Measurements from ENCODE around the gene PEX10.
"Not testable (repeated sequence)": the region's sequence is repeated elsewhere in the genome, so short reads cannot be mapped to it uniquely, and the experiment has no call there.

The PEX10 gene

DNA sequence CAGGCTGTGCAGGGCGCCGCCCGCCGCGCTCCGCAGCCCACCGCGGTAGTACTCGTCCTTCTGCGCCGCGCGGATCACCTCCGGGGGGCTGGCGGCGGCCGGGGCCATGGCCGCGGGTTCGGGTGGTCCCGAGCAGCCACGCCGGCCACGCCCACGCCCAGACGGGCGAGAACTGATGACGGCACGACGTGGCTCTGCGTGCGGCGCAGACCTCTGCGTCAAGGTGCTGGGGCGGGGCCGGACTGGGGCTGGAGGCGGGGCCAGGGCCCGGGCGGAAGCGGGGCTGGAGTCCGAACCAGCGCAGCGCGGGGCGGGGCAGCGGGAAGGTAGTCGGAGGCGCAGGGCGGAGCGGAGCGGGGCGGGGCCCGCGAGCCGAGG is at the start of gene PEX10:
TSS of gene PEX10 (minus strand) at position 170 of the 378 bp plus-strand sequence. CDS start at position 108, 62 bp downstream.
- peak; percentile 99 for DNase-seq

DNA sequence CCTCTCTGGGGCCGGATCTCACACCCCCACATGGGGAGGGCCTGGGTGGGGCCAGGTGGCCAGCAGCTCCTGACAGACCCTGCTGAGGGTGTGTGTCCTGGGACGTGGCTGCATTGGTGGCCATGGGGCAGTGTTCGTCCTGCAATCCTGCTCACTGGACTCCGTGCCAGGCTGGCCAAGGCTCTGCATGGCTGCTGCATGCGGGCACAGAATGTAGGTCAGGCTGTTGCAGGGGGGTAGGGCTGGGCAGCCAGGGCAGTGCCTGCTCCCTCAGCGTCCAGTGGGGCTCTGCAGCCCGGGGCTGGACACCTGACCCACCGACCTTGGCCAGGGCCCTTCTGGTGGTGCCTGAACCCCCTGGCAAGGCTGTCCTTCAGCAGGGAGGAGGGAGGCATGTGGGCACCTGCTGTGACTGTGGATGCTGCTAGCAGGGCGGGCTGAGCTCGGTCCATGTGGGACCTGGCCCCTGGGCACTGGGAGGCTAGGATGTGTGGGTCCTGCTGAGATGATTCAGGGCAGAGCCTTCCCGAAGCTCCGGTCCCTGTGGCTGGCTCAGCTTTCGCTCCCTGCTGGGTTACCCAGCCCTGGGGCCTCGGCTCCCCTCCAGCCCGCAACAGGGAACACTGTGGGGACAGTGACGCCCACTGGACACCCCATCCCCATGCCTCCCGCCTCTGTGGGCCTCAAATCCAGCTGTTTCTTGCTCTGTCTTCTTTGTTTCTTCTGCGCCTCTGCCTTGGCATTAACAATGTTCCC is 48.8 kb upstream of the PEX10 start:
- no peak for DNase-seq

DNA sequence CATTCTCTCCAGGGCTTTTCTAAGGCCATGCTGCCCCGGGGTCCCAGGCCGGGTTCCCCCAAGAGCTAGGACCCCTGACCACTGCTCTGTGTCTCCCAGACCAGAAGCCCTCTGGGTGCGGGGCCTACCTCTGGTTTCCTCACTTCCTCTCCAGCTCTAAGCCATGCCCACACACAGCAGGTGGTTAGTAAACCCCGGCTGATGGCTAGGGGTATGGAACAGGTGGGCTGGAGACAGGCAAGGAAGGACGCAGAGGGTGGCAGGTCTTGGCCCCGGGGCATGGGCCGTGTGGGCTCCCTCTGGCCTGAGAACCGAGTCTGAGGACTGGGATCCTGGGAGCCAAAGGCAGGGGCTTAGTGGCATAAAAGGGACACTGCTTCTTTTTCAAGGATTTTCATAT is 47.8 kb upstream of the PEX10 start:
- no peak for DNase-seq

DNA sequence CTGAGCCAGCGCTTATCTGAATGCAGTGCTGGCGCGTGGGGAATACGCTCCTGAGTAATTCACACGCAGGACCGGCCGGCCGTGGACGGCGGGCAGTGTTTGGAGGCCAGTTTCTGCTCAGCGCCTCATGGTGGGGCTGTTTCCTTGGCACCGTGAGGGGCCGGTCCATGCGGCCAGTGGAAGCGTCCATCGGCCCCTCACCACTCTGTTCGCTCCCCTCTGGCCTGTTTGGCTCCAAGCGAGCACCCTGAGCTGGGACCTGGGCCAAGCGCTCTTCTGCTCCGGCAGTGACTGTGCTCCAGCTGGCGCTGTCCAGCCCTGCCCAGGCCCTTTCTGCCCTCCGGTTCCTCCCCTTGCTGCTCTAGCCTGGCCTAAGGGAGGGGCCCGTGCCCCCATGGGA is 47.4 kb upstream of the PEX10 start:
- no peak for DNase-seq

DNA sequence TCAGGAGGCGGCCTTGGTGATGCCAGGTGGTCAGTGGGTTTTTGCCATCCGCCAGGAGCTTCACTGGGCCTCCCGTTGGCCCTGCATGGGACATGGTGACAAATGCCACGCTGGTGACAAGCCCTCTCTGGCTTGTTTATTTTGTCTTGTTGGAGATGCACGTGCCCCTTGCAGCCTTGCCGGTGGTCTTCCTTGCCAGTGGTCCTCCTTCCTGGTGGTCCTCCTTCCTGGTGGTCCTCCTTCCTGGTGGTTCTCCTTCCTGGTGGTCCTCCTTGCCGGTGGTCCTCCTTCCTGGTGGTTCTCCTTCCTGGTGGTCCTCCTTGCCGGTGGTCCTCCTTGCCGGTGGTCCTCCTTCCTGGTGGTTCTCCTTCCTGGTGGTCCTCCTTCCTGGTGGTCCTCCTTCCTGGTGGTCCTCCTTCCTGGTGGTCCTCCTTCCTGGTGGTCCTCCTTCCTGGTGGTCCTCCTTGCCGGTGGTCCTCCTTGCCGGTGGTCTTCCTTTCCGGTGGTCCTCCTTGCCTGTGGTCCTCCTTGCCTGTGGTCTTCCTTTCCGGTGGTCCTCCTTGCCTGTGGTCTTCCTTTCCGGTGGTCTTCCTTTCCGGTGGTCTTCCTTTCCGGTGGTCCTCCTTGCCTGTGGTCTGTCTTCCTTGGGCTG is 46.9 kb upstream of the PEX10 start:
- DNase-seq, result not testable (repeated sequence)

DNA sequence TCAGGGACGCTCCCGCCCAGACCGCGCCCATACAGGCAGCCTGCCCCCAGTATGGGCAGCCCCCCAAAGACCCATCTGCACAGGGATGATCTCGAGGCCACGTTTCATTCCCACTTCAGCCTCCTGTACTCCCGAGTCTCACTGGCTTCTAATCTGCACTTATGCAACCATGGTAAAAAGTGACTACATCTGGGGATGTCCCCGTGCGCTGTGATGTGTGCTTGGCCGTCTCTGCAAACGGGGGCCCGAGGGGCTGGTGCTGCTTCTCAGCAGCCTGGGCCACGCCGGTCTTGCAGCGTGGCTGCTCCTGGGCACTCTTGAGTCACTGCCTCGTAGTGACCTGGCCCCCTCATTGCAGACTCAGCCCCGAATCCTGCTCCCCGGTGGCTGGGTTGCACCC is 46.3 kb upstream of the PEX10 start:
- no peak for DNase-seq

DNA sequence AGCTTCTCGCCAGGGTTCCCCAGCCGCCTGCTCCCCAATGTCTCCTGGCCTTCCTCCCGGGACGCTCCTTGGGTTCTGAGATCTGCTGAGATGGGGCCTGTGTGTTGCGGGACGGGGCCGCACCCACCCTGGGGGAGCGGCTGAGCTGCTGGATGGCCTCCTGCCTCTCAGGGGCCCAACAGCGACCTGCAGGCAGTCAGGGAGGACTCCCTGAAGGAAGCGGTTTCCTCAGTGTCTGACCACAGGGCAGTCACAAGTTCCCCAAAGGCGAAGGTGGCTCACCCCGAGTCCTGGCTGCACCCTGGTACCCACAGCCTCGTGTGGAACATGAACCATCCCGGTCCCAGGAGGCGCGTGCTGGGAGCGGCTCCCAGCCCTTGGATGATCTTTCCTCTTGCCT is 45.1 kb upstream of the PEX10 start:
- DNase-seq, result no peak

DNA sequence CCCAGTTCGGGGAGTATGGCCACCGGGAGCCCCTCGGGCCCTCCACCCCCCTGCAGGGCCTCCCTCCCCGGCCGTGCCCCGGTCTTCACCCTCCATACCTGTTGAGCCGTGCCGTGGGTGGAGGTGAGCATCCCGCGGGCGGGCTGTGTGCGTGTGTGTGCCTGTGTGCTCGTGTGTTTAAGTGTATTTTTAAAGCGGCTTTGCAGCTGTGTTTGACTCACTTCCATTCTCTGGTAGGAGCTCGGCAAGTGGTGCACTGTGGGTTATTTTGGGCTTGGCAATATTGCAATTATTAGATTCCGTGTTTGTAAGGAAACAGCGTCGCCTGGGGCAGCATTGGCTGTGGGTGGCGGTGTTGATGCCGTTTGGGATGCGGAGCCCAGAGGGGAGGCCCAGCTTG is 43.4 kb upstream of the PEX10 start:
- DNase-seq, result no peak

DNA sequence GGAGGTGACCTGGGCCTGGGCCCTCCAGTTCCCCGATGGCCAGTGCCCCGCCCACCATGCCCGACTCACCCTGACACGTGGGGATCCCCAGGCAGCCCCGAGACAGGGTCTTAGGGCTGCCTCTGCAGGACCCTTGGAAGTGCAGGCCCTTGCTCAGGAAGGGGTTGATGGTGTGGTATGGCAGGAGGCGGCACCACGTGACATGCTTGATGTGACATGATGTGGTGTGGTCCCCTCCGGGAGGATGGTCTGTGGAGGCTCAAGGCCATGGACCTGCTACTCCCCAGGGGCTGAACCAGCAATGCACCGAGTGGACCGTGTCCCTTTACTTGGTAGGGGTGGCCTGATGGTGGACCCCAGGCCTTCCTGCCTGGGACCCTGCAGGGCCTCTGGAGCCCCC is 41.9 kb upstream of the PEX10 start:
- no peak for DNase-seq

DNA sequence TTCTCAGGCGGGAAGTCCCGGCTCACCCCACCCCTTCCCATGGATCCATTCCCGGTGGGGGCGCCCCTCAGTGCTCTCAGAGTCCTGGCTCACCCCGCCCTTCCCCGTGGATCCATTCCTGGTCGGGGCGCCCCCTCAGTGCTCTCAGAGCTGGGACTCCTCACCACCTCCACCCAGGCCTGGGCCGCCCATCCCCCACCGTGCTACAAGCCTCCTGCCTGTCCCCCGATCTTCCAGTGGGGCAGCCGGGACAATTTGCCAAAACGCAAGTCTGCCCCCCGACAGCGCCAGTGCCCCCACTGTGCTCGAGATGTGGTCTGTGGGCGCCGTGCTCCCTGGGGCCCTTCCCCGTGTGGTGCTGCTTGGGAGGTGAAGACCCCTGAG is 40.6 kb upstream of the PEX10 start:
- no peak for DNase-seq

DNA sequence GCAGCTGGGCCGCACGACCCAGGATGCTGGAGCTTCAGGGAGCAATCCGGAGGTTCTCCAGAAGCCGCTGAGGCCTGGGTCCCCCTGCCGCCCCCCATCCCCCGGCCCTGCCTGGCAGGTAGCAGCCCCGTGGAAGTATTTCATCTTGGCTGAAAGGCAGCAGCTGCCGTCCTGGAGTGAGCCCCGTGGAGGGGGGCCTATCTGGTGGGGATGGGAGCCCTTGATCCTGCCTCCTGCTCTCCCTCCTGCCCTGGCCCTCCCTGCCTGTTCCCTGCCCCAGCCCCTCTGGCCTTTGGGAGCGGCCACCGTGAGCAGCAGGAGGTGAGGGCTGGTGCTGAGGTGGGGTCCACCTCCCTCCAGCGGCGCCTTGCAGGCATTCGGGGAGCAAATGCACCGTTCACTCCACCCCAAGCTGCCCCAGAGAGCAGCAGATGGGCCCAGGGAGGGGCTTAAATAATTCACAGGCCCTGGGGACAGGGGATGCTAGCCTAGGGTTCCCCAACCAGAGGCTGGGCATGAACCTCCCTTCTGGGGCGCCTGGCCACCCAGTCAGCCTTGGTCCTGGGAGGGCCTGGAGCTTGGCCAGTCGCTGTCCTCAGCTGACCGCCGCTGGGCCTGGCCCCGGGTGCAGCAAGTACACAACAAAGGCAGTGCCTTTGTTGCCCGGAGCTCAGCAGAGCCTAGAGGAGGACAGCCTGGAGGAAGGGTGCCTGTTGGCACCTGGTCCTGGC is 40.0 kb upstream of the PEX10 start:
- DNase-seq, result no peak

DNA sequence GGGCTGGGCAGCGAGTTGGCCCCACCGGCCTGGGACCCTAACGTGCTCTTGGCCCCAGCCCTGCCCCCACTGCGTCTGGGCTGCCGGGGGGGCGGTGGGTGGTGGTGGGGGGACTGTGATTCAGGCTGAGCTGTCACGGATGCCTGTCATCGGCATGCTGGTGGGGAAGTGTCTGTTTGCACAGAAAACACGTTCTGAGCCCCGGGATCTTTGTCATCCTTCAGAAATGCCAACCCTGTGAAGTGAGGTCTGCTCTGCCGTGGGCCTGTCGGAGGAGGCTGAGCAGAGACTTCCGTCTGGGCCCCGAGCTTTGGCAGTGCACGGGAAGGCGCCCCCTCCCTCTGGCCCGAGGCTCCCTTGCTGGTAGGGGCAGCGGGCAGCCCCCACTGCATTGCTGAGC is 39.4 kb upstream of the PEX10 start:
- DNase-seq, result no peak

DNA sequence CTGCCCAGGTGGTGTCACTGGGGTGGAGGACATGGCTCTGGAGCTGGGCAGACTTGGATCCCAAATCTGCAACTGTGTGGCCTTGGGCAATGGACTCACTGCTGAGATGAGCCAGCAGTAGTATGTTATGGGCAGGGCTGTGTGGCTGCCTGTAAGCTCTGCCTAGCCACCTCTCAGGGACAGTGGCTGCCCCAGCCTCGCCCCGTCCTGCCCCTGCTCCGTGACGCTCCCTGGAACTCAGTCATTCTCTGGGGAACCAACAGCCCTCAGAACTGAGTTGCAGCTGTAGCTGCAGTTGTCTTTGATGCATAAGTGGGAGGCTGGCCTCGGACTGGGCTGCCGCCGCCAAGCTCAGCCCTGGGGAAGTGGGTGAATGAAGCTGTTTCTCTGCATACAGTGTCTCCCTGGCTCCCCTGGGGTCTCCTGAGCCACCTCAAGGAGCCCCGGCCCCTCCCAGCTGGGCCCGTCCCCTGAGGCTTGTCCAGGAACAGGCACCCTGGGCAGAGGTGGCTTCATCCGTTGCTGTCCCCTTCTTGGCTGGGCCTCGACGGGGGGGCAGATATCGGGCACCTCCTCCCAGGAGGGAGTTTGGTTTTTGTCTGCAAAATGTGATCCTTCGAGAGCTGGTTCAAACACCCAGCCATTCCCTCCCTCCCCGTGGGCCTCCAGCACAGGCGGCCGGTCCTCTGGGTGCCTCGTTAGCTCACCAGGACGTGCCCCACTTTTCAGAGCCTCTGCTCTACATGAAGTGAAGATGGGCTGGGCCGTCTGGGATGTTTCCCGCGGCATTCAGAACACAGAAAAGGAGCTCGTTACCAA is 37.5 kb upstream of the PEX10 start:
- DNase-seq, result no peak

DNA sequence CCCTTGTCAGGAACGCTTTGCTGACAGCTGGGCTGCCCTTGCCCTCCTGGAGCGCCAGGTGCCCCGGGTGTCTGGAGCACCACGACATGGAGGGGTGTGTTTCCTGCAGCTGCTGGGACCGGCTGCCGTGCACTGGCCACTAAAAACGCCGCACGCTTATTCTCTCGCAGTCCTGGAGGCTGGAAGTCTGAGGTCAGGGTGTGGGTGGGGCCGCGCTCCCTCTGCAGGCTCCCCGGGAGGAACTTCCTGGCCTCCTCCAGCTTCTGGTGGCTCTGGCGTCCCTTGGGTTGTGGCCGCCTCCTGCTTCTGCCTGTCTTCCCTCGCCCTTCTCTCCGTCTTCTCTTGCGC is 35.7 kb upstream of the PEX10 start:
- no peak for DNase-seq

DNA sequence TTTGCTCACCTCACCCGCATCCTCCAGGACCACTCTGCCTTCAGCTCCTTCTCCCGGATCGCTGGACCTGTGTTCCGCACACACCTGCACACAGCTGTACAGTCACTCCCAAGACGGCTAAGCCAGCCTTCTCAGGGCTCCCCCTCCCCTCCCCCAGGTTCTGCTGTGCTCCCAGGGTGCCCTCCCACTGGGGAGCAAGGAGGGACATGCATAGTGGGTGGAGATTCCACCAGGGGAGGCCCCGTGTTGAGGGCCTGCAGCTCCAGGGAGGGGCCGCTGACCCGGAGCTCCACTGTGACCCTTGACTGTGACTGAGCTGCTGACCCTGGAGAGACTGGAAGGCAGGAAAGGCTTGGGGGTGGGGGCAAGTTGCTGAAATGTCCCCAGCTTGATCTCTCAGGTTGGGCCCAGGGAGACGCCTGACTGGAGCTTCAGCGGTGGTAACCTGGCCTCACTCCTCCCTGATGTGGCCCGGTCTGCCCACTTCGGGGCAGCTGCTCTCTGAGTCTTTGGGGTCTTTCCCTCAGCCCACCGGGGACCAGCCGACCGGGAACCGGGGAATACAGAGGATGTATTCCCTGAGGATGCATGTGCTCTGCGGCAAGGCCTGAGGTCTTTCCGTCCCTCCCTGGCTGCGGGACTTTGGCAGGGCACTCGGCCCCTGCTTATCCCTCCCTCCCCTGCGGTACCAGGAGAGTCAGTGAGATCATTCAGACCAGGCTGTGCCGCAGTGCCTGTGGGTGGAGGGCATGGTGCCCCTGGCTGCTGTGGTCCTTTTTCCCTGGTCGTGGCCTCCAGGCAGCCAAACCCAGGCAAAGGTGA is 35.1 kb upstream of the PEX10 start:
- no peak for DNase-seq

DNA sequence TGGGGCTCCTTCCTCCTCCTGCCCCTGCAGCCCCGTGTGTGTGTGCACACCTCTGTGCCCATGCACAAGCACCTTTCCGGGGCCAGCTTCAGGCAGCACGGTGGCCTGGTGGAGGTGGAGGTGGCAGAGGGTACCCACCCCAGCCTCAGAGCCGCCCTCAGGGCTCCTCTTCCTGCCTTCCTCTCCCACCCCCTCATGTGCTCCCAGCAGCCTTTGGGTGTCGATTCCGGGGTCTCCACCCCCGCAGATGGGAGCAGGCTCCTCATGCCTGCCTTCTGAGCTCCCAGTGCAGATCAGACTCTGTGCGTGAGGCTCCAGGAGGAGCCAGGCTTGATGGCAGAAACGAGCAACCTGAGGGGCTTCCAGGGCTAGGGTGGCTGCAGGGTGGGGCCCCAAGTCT is 34.5 kb upstream of the PEX10 start:
- no peak for DNase-seq

DNA sequence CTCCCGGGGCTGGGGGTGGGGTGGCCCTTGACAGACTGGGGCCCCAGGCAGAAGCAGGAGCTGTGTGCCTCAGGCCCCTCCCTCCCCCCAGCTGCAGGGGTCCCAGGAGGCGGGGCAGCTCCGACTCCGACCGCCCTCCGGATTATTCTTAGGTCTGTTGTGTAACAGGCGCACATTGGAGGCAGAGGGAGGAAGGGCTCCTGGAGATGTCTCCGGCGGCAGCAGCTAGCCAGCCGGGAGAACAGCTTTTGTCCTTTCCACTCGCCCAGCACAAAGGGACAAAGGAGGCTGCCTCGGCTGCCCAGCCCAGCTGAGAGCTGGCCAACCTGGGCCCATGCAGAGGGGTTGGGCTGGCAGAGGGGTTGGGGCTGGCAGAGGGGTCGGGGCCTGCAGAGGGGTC is 34.0 kb upstream of the PEX10 start:
- DNase-seq, result no peak

DNA sequence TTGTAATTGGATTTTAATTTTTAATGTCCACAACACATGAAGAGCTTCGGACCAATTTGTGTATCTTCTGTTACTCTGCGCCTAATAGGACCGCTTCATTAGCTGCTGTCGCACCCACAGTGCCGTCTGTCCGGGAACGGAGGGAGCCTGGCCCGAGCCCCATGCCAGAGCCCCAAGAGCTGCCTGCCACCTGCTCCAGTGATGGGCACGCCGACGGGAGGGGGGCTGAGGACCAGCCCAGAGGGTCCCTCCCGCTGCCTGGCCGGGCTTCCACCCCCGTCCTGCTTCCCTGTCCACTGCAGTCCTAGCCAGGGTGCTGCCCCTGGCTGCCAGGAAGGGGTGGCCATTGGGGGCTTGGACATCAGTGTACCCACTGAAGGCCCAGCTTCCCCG is 33.5 kb upstream of the PEX10 start:
- no peak for DNase-seq

DNA sequence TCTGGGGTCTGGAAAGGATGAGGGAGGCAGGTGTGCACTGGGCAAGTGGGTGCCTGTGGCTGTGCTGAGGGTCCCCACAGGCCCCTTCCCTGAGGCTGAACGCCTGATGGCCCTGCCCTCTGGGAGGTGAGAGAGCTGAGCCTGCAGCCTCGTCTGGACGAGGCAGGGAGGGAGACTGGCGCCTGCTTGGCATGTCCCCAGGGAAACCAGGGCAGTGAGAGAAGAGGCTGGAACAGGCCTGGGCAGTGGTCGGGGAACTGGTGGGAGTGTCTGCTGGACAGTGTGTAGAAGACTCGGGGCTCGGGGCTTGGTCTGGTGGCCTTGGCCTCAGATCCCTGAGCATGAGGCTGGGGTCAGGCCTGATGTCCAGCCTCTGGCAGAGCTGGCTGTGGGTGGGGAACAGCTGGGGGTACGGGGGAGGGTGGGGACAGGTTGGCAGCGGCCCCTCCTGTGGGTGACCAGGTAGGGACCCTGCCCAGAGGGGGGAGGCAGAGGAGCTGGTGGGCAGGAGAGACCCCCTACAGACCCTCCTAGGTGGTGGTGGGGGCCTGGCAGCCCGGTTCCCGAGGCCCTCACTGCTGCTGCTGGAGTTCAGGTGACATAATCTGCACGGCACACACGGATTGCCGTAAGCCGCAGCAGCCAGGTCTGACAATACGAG is 32.9 kb upstream of the PEX10 start:
- no peak for DNase-seq

DNA sequence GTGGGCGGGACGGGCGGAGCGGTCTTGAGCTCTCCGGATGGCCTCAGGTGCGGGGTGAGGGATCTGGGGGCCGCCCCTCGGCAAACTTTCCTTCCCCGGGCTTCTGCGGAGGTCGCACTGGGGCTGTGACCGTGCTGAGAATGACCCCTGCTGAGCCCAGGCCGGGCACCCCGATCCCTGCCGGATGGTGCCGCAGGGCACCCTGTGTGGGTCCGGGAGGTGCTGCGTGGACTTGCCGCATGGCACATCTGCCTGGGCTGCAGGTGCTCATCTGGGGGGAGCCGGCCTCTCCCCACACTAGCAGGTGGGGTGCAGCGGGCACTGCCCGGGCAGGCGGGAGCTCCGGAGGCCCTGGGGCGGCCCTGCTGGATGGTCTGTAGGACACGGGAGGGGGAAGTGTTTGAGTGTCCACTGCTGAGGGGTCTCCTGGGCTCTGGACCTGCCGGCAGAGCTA is 31.8 kb upstream of the PEX10 start:
- no peak for DNase-seq

DNA sequence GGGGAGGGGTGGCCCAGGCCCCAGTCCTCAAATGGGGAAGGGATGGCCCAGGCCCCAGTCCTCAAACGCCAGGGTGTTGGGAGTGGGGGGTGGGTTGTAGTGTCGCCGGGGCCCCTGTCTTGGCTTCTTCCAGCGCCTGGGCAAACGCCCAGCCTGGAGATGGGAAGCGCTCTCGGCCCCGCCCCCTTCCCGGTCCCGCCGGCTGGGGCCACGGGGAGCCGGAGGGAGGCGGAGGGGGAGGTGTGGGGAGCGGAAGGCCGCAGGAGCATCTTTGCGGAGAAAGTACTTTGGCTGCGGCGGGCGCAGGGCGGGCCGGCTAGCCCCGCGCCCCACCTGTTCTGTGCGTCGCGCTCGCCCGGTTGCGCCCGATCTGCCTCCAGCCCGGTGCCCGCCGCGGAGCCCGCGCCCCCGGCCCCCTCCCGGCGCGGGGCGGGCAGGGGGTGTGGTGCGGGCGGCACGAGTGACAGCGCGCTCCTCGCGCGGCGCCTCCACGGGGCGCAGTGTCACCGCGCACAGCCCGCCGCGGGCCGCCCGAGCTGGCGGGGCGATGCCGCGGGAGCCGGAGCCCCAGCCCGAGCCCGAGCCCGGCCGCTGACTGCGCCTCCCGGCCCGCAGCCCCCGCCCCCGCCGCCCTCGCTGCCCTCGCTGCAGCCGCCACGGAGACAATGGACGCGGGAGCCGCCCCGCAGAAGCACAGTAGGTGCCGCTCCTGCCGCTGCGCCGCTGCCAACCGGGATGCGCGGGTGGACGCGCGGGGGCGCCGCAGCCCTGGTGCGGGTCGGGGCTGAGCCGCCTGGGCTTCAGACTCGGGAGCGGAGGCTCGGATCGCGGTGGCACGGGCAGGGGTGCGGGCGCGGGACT is 31.1 kb upstream of the PEX10 start:
- DNase-seq, result peak; percentile 9
